Measurements from ENCODE around the gene OR56A3.

GRCh38 chr11:5966958-5967357 is 24.9 kb downstream of the OR56A3 start:
- no peak for TF ChIP-seq CTCF (IDR thresholded peaks at IDR 0.05 in 2 of 3, conservative IDR thresholded peaks at IDR 0.05 in 1 of 3; ENCODE audit: borderline replicate concordance in 1 of 3, insufficient read depth in 1 of 3, low read depth in 2 of 3, low read length in 2 of 3)
- no peak for TF ChIP-seq ELF1 (IDR thresholded peaks at IDR 0.05; ENCODE audit: borderline replicate concordance, low read depth)
